ENCODE results near the gene SDHD. TPM values are rescaled to one million over a fixed set of nuclear protein-coding genes. Genes with fewer than 3 reads are reported as not detected.
A peak's percentile ranks its signal among the peaks of the same experiment; 100 is the strongest.

Gene SDHD
- total and polyA plus RNA-seq, 9 of the 15 experiments (the other 6 are each of a cell fraction or from before 2014, with no cell fraction given), result 150 to 1,225 (median 215) TPM

DNA sequence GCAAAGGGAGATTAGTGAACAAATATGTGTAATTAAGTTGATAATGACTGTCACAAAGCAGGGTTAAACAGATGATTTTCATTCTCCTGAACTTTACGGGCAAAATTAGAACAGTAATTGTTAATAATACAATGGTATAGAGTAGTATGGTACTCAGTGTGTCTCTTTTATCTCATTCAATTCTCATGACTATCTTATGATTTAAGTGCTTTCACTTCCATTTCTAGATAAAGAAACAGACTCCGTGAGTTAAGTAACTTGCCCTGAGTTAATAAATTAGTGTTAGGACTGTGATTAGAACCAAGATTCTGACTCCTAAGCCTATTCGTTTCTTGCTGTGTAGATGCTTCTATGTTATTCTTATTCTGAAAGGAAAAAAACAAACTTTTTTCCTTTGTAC lies 34.9 kb upstream of the SDHD start:
- CTCF ChIA-PET (ENCODE audit: low intra/inter-chr PET ratio), result no interaction called here

DNA sequence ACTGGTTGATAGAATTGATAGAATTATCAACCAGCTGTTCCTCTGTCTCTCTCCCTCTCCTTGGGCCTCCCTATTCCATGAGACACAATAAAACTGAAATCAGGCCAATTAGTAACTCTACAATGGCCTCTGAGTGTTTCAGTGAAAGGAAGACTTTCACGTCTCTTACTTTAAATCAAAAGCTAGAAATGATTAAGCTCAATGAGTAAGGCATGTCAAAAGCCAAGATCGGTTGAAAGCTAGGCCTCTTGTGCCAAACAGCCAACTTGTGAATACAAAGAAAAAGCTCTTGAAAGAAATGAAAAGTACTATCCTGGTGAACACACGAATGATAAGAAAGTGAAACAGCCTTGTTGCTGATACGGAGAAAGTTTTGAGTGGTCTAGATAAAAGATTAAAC lies 29.5 kb upstream of the SDHD start:
- Histone ChIP-seq H3K4me3 (no peak overlapping the region), H3K4me1 (replicated peaks in 1 of 2; ENCODE audit: control insufficient read depth in 2 of 2, insufficient read depth in 2 of 2, low read length in 2 of 2) (no peaks in the 10 kb centered on the region), H3K27ac (ENCODE audit: extremely low read depth, low read depth, low read length) (no peak overlapping the region), H3K9me1 (ENCODE audit: control insufficient read depth, insufficient read depth, low read length) (no peaks in the 10 kb centered on the region), H3K9ac (ENCODE audit: insufficient read depth in 1 of 2, low read depth in 2 of 2, low read length in 2 of 2) (no peak overlapping the region), H3K9me3 (replicated peaks; ENCODE audit: control insufficient read depth, insufficient read depth, low read depth, low read length) (no peaks in the 10 kb centered on the region), H3K79me2 (ENCODE audit: control insufficient read depth, insufficient read depth, low read length) (no peaks in the 10 kb centered on the region), H2AFZ (ENCODE audit: low read depth, low read length) (no peak overlapping the region), H3K27me3 (ENCODE audit: control insufficient read depth in 2 of 2, insufficient read depth in 2 of 2, low read length in 2 of 2) (no peaks in the 10 kb centered on the region), H3K4me2 (ENCODE audit: insufficient read depth, low read length) (no peak overlapping the region), H3K36me3 (ENCODE audit: control insufficient read depth, insufficient read depth, low read length) (peaks cover 89% of the 10 kb centered on the region), H4K20me1 (replicated peaks; ENCODE audit: control insufficient read depth, insufficient read depth, low read length) (no peaks in the 10 kb centered on the region)
- in situ Hi-C loops (cut with MboI) (no loop called here), intact Hi-C loops (cut with micrococcal nuclease) (no loop called here)
- ATAC-seq, result no peak
- DNase-seq (ENCODE audit: extremely low read depth in 1 of 4, low spot score in 3 of 4), result no peak
- ChIA-PET CTCF (ENCODE audit: low intra/inter-chr PET ratio) (no interaction called here), POLR2A (interaction anchor here (0.6 kb wide), 1 partner anchor 26 kb away, joined by 3 read pairs; no protein-coding TSS in a partner anchor)
- WGBS (ENCODE audit: insufficient coverage, low coverage, missing lambda C conversion rate), result 78% methylated on average over 4 of the region's 4 CpGs
- FAIRE-seq, result no peak
- BruUV-seq (replicated peaks), result TSS peak; percentile 20
- no peak for TF ChIP-seq MCM5 (IDR thresholded peaks at IDR 0.05; ENCODE audit: low read depth)
- no peak for TF ChIP-seq MECOM (CRISPR knock-in tag; IDR thresholded peaks at IDR 0.05)
- no peak for TF ChIP-seq NCOA6 (IDR thresholded peaks at IDR 0.05)
- TF ChIP-seq, protein P1, sequence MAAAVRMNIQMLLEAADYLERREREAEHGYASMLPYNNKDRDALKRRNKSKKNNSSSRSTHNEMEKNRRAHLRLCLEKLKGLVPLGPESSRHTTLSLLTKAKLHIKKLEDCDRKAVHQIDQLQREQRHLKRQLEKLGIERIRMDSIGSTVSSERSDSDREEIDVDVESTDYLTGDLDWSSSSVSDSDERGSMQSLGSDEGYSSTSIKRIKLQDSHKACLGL (CRISPR knock-in tag; IDR thresholded peaks at IDR 0.05; ENCODE audit: borderline replicate concordance, poor library complexity, severe bottlenecking), result no peak
- no peak for TF ChIP-seq ARID3A (IDR thresholded peaks at IDR 0.05; ENCODE audit: borderline replicate concordance, low read depth, low read length)
- TF ChIP-seq AFF4 (CRISPR knock-in tag; IDR thresholded peaks at IDR 0.05), result no peak
- TF ChIP-seq, protein P2, sequence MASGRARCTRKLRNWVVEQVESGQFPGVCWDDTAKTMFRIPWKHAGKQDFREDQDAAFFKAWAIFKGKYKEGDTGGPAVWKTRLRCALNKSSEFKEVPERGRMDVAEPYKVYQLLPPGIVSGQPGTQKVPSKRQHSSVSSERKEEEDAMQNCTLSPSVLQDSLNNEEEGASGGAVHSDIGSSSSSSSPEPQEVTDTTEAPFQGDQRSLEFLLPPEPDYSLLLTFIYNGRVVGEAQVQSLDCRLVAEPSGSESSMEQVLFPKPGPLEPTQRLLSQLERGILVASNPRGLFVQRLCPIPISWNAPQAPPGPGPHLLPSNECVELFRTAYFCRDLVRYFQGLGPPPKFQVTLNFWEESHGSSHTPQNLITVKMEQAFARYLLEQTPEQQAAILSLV (tag; IDR thresholded peaks at IDR 0.05), result no peak
- TF ChIP-seq ZNF253 (CRISPR knock-in tag; conservative IDR thresholded peaks at IDR 0.05), result no peak

More for the DNA sequence above, 34.9 kb upstream of the SDHD start:
- POLR2A ChIA-PET, result no interaction called here
- no peak overlapping the region for H3K4me3 ChIP-seq
- no peaks in the 10 kb centered on the region for H3K9me1 ChIP-seq (ENCODE audit: control insufficient read depth, insufficient read depth, low read length)
- no peak for TF ChIP-seq FOXK2 (conservative IDR thresholded peaks at IDR 0.05 in 1 of 2, IDR thresholded peaks at IDR 0.05 in 1 of 2; ENCODE audit: low read depth in 2 of 2)
- TF ChIP-seq GATAD2B (IDR thresholded peaks at IDR 0.05; ENCODE audit: borderline replicate concordance), result no peak
- TF ChIP-seq DNMT1 (IDR thresholded peaks at IDR 0.05), result no peak
- H3K4me1 ChIP-seq (replicated peaks in 1 of 2; ENCODE audit: control insufficient read depth in 2 of 2, insufficient read depth in 2 of 2, low read length in 2 of 2), result no peaks in the 10 kb centered on the region
- no peaks in the 10 kb centered on the region for H3K9me3 ChIP-seq (replicated peaks; ENCODE audit: control insufficient read depth, insufficient read depth, low read depth, low read length)
- intact Hi-C loops (cut with micrococcal nuclease), result no loop called here
- H3K36me3 ChIP-seq (ENCODE audit: control insufficient read depth, insufficient read depth, low read length), result peaks cover 86% of the 10 kb centered on the region
- in situ Hi-C loops (cut with MboI), result no loop called here
- no peaks in the 10 kb centered on the region for H3K27me3 ChIP-seq (ENCODE audit: control insufficient read depth in 2 of 2, insufficient read depth in 2 of 2, low read length in 2 of 2)
- no peak overlapping the region for H3K9ac ChIP-seq (ENCODE audit: insufficient read depth in 1 of 2, low read depth in 2 of 2, low read length in 2 of 2)
- no peak for DNase-seq (ENCODE audit: extremely low read depth in 1 of 4, low spot score in 3 of 4)
- no peak overlapping the region for H3K27ac ChIP-seq (ENCODE audit: extremely low read depth, low read depth, low read length)
- ATAC-seq, result no peak
- no peak overlapping the region for H3K4me2 ChIP-seq (ENCODE audit: insufficient read depth, low read length)
- WGBS (ENCODE audit: insufficient coverage, low coverage, missing lambda C conversion rate), result 86% methylated on average over 3 of the region's 3 CpGs
- H2AFZ ChIP-seq (ENCODE audit: low read depth, low read length), result no peak overlapping the region
- BruUV-seq (replicated peaks), result no TSS peak
- H4K20me1 ChIP-seq (replicated peaks; ENCODE audit: control insufficient read depth, insufficient read depth, low read length), result no peaks in the 10 kb centered on the region
- no peak for FAIRE-seq
- H3K79me2 ChIP-seq (ENCODE audit: control insufficient read depth, insufficient read depth, low read length), result peaks cover 28% of the 10 kb centered on the region

Measured in K562 (cell line).